Stomach (tissue), 9 donors: ENCODE measurements around the gene PYY. TPM values are rescaled to one million over a fixed set of nuclear protein-coding genes. Genes with fewer than 3 reads are reported as not detected.
A peak's percentile ranks its signal among the peaks of the same experiment; 100 is the strongest.

Experiments used
- DNase-seq, 2 donors: peaks; one replicate each; pipeline versions ENCODE4 v3.0.0 to v3.0.0-alpha.2; 2013 to 2019
- H3K27ac ChIP-seq, 5 donors: fragments of 200-600 bp in 4 of 5; sonication (generic) in 4 of 5; one replicate each; pipeline ENCODE4 v1.5.1; 2013 to 2019; ENCODE audit warnings: mild to moderate bottlenecking in 1 of 5, moderate library complexity in 1 of 5
- H3K27me3 ChIP-seq, 3 donors: fragments of 200-600 bp; sonication (generic); one replicate each; pipeline ENCODE4 v1.5.1; 2017 to 2019; ENCODE audit warnings: mixed run types in 1 of 3
- H3K36me3 ChIP-seq, 4 donors: fragments of 200-600 bp; sonication (generic); 1 replicate in 3 of 4; 2 replicates in 1 of 4; pipeline ENCODE4 v1.5.1; 2016 to 2019
- H3K4me1 ChIP-seq, 4 donors: fragments of 200-600 bp; sonication (generic); one replicate each; pipeline ENCODE4 v1.5.1; 2016 to 2019
- H3K4me3 ChIP-seq, 4 donors: fragments of 200-600 bp; sonication (generic) in 3 of 4; one replicate each; pipeline ENCODE4 v1.5.1; 2016 to 2019; ENCODE audit warnings: mild to moderate bottlenecking in 1 of 4
- H3K9me3 ChIP-seq, 4 donors: fragments of 200-600 bp; sonication (generic); one replicate each; pipeline ENCODE4 v1.5.1; 2016 to 2019
- EP300 ChIP-seq: sonication (generic); formaldehyde crosslinking; IDR thresholded peaks from one replicate; pipeline ENCODE4 v1.6.1; 2017; ENCODE audit warnings: antibody characterized with exemption
- POLR2A ChIP-seq, 4 donors: fragments of 450-650 bp; IDR thresholded peaks; one replicate each; pipeline ENCODE4 v1.6.1; 2016; ENCODE audit warnings: antibody characterized with exemption in 4 of 4, control low read depth in 2 of 4, mild to moderate bottlenecking in 1 of 4, moderate library complexity in 1 of 4
- POLR2AphosphoS5 ChIP-seq, 3 donors: sonication (generic); formaldehyde crosslinking; IDR thresholded peaks; one replicate each; pipeline ENCODE4 v1.6.1; 2016; ENCODE audit warnings: antibody characterized with exemption in 3 of 3
- WGBS, 5 donors: extraction: QIAGEN DNeasy Blood & Tissue Kit in 3 of 5; methylation state at CpG; one replicate each; pipeline versions ENCODE4 v1.1.5 to v1.1.7; 2013 to 2018; 5-methylcytosine and 5-hydroxymethylcytosine counted together
- intact Hi-C: fragments of 100-400 bp; cut with DNase I; formaldehyde crosslinking; loops from one replicate; pipeline ENCODE4 v1.15.1; 2023; ENCODE audit warnings: low total_unique reads
- polyA plus RNA-seq, 3 donors: library from polyadenylated mRNA; stranded (reverse); fragments of 200-250 nt; gene quantifications; one replicate each; pipeline ENCODE4 v1.2.3, GENCODE V29; 2013
- total RNA-seq, 5 donors: library from RNA; depleted of rRNA; stranded (reverse); fragments of >200 nt; gene quantifications; one replicate each; pipeline versions ENCODE4 v1.1.0 to v1.2.3, GENCODE V29; 2014 to 2016
- TF ChIP-seq, protein P1 (sequence below), 7 experiments: fragments of 450-650 bp in 4 of 7; fragments of 200-600 bp in 3 of 7; sonication (generic) in 3 of 7; IDR thresholded peaks; one replicate each; pipeline ENCODE4 v1.5.1; 2016 to 2019; ENCODE audit warnings: antibody characterized with exemption in 7 of 7, control low read depth in 2 of 7, mild to moderate bottlenecking in 1 of 7
- donor health status: healthy with polysubstance abuse.
- donor health status: Bipolar disorder and iron deficiency.
- donor health status: healthy.

PYY gene
- total and polyA plus RNA-seq, 8 donors, result 0.35 to 71.3 TPM; not detected in 6

DNA sequence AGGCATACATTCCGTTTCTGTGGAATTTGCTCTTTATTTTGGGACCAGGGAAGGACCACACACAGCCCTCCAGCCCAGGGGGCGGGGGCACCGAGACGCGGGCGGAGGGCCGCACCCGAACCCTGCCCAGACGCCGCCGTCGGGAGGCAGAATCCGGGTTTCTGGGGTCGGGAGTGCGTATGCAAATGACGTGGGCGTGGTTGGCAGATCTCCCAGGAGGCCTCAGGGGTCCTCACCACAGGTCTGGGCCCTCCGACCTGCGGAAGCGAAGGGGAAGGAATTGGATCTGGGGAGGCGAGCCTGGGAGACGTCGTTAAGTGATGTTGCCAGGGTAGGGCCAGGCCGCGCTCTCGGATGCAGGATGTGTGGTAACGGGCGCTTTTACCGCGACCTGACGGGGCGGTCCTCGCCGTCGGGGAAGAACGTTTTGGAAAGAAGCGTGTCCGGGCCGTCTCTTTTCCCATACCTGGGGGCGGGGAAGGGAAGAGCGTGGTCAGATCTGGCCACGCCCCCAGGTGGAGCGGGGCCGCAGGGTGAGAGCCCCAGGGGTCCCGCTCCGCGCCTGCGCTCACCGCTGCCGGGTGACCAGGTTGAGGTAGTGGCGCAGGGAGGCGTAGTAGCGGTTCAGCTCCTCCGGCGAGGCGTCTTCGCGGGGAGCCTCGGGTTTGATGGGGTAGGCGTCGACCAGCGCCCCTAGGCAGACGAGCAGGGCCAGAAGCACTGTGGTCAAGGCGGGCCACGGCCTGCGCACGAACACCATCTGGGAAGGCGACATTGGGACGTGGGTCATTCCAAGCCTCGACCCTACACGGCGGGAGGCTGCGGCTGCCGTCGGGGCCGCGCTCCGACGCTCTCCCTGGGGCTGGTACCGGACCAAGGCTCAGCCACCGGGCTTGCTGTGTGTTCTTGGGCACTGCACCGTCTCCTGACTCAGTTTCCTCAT lies 745 bp downstream of the PYY start:
- peak in 1 of 2 donors; percentile 51 for DNase-seq
- 8 to 17% (median 15%) methylated on average over 29 to 82 of the region's 82 CpGs for WGBS, 5 donors
- H3K27me3 ChIP-seq, result peaks cover 22 to 76% (median 40%) of the 10 kb centered on the region in 3 donors
- TF ChIP-seq, protein P1, sequence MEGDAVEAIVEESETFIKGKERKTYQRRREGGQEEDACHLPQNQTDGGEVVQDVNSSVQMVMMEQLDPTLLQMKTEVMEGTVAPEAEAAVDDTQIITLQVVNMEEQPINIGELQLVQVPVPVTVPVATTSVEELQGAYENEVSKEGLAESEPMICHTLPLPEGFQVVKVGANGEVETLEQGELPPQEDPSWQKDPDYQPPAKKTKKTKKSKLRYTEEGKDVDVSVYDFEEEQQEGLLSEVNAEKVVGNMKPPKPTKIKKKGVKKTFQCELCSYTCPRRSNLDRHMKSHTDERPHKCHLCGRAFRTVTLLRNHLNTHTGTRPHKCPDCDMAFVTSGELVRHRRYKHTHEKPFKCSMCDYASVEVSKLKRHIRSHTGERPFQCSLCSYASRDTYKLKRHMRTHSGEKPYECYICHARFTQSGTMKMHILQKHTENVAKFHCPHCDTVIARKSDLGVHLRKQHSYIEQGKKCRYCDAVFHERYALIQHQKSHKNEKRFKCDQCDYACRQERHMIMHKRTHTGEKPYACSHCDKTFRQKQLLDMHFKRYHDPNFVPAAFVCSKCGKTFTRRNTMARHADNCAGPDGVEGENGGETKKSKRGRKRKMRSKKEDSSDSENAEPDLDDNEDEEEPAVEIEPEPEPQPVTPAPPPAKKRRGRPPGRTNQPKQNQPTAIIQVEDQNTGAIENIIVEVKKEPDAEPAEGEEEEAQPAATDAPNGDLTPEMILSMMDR (IDR thresholded peaks at IDR 0.05), result no peak
- TF ChIP-seq EP300 (no peak), POLR2A (IDR thresholded peaks at IDR 0.05) (no peak), POLR2AphosphoS5 (IDR thresholded peaks at IDR 0.05) (no peak)
- H3K36me3 ChIP-seq, result no peaks in the 10 kb centered on the region
- peaks cover 9 to 14% (median 12%) of the 10 kb centered on the region in 4 donors for H3K4me1 ChIP-seq
- no peaks in the 10 kb centered on the region for H3K9me3 ChIP-seq
- intact Hi-C loops, result no loop called here
- no peak overlapping the region for H3K27ac ChIP-seq
- peak overlapping the region in 1 of 4 donors; percentile 25 for H3K4me3 ChIP-seq

DNA sequence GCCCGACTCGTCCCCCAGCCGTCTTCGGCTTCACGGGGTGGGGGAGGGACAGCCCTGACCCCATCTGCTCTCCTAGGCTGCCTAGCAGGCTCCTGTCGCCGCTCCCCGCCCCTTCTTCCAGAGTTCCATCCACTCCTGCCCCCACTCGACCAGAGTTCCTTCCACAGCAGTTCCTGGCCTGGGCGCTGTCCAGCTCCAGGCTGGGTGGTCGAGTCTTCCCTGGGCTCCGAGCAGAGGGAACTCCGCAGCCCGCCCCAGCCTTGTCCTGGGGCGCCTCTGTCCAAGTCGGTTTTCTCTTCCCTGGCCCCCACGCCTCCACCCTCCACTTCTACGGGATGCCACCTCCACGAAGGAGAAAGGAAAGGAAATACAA lies 1.4 kb downstream of the PYY start:
- H3K4me1 ChIP-seq, result peaks cover 9 to 14% (median 12%) of the 10 kb centered on the region in 4 donors
- peak overlapping the region in 1 of 4 donors; percentile 25 for H3K4me3 ChIP-seq
- H3K27ac ChIP-seq, result no peak overlapping the region
- WGBS, 5 donors, result 12 to 24% (median 15%) methylated on average over 12 to 19 of the region's 19 CpGs
- H3K27me3 ChIP-seq, result peaks cover 22 to 78% (median 40%) of the 10 kb centered on the region in 3 donors
- H3K36me3 ChIP-seq, result no peaks in the 10 kb centered on the region
- peak in 1 of 2 donors; percentile 56 for DNase-seq
- H3K9me3 ChIP-seq, result no peaks in the 10 kb centered on the region
- no peak for TF ChIP-seq POLR2A (IDR thresholded peaks at IDR 0.05)
- no peak for TF ChIP-seq POLR2AphosphoS5 (IDR thresholded peaks at IDR 0.05)
- TF ChIP-seq, protein P1 (IDR thresholded peaks at IDR 0.05), result no peak
- no peak for TF ChIP-seq EP300
- intact Hi-C loops, result no loop called here

DNA sequence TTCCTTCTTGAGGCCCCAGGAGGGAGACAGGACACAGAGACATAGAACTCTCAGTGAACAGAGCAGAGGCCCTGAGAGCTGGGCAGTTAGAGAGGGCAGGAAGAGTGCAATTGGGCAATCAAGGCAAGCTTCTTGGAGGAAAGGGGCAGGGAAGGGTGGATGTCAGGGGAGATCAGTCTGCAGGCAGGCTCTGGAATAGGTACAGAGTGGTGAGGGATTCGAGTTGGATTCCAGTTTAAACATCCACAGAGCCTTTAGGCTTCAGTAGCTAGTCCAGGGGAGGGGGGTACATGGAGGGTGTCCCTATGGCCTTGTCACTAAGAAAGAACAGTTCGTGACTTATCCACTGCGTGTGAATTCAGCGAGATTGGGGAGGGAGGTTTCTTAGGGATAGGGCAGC lies 2.0 kb downstream of the PYY start:
- TF ChIP-seq POLR2AphosphoS5 (IDR thresholded peaks at IDR 0.05) (no peak), EP300 (no peak), POLR2A (IDR thresholded peaks at IDR 0.05) (no peak)
- TF ChIP-seq, protein P1 (IDR thresholded peaks at IDR 0.05), result no peak
- DNase-seq, result no peak
- Histone ChIP-seq H3K36me3 (no peaks in the 10 kb centered on the region), H3K4me1 (peaks cover 9 to 14% (median 12%) of the 10 kb centered on the region in 4 donors), H3K4me3 (no peak overlapping the region), H3K27ac (no peak overlapping the region), H3K27me3 (peaks cover 22 to 82% (median 40%) of the 10 kb centered on the region in 3 donors), H3K9me3 (no peaks in the 10 kb centered on the region)
- WGBS, 5 donors, result 76 to 90% (median 78%) methylated on average over 4 of the region's 4 CpGs
- intact Hi-C loops, result no loop called here

DNA sequence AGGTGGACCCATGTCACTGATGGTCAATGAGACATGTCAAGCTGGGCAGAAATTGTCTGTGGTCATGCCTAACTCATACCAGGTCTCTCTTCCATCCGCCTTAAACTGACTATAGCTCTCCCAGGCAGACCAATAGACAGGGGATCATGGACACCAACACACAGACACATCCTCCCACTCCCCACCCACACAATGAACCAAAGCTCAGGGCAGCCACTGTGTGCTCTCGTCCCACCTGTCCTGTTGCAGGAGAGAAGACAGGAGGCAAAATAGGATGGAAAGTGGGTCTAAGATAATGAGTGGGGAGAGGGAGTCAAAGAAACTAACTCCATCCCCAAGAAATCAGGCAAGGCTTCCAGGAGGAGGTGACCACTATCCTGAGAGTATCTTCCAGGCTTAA lies 3.2 kb downstream of the PYY start:
- WGBS, 5 donors, result 87 to 96% (median 90%) methylated on average over 2 of the region's 2 CpGs
- Histone ChIP-seq H3K27me3 (peaks cover 22 to 83% (median 40%) of the 10 kb centered on the region in 3 donors), H3K9me3 (no peaks in the 10 kb centered on the region), H3K4me3 (no peak overlapping the region), H3K4me1 (peaks cover 9 to 14% (median 12%) of the 10 kb centered on the region in 4 donors), H3K27ac (no peak overlapping the region), H3K36me3 (no peaks in the 10 kb centered on the region)
- TF ChIP-seq, protein P1 (IDR thresholded peaks at IDR 0.05), result no peak
- TF ChIP-seq EP300 (no peak), POLR2A (IDR thresholded peaks at IDR 0.05) (no peak), POLR2AphosphoS5 (IDR thresholded peaks at IDR 0.05) (no peak)
- no peak for DNase-seq
- intact Hi-C loops, result no loop called here
